ENCODE results near the gene RNF220. TPM values are rescaled to one million over a fixed set of nuclear protein-coding genes. Genes with fewer than 3 reads are reported as not detected.
"Not testable (repeated sequence)": the region's sequence is repeated elsewhere in the genome, so short reads cannot be mapped to it uniquely, and the experiment has no call there.

Gene RNF220
- total RNA-seq, 4 donors from 2014 or later: 116 to 140 (median 123) TPM

DNA sequence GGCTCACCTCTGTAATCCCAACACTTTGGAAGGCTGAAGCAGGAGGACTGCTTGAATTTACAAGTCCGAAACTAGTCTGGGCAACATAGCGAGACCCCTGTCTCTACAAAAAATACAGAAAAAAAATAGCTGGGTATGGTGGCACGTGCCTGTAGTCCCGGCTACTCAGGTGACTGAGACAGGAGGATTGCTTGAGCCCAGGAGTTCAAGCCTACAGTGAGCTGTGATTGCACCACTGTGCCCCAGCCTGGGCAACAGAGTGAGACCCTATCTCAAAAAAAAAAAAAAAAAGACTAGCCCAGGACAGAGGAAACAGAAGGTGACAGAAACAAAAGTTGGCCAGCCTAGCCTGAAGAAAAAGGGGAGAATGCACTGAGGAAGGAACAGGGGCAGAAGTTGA, 290.6 kb downstream of the RNF220 start:
- TF ChIP-seq CTCF (IDR thresholded peaks at IDR 0.05): no peak
- TF ChIP-seq POLR2A (IDR thresholded peaks at IDR 0.05): no peak
- WGBS, 2 donors: 89% methylated on average over 4 of the region's 4 CpGs

DNA sequence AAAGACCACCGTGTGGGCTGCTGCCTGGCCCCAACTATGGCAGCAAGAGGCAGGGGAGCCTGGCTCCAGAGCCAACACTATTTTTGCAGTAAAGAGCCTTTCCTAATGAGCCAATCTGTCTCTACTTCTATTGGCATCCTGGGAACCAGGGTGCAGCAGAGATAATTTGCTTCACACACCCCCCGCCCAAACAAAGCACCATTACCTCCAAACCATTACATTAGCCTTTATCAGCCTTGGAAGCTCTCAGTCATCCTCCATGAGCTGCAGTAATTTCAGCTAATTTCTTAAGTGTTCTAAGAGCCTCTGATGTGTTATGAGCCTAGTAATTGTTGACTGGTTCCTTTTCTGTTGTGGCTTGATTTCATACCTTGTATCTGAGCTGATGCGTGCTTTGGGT, 291.0 kb downstream of the RNF220 start:
- no peak overlapping the region for H3K4me3 ChIP-seq (ENCODE audit: low read depth, poor library complexity, severe bottlenecking)
- intact Hi-C loops (cut with DNase I; ENCODE audit: low total_unique reads): no loop called here
- TF ChIP-seq CTCF (IDR thresholded peaks at IDR 0.05): no peak
- TF ChIP-seq POLR2A (IDR thresholded peaks at IDR 0.05): no peak
- DNase-seq (ENCODE audit: low spot score in 2 of 2): no peak
- 87 to 94% methylated on average over 3 of the region's 3 CpGs for WGBS, 2 donors

More for the DNA sequence above, 290.6 kb downstream of the RNF220 start:
- H3K4me3 ChIP-seq (ENCODE audit: low read depth, poor library complexity, severe bottlenecking): no peak overlapping the region
- no peak for DNase-seq (ENCODE audit: low spot score in 2 of 2)
- intact Hi-C loops (cut with DNase I; ENCODE audit: low total_unique reads): no loop called here

GRCh38 chr1:44696789-44697345, 291.8 kb downstream of the RNF220 start:
- no peak for DNase-seq (ENCODE audit: low spot score in 2 of 2)
- intact Hi-C loops (cut with DNase I; ENCODE audit: low total_unique reads): no loop called here
- WGBS, 2 donors: 64 to 76% methylated on average over 7 of the region's 7 CpGs
- TF ChIP-seq POLR2A (IDR thresholded peaks at IDR 0.05) (no peak), CTCF (IDR thresholded peaks at IDR 0.05) (no peak)
- no peak overlapping the region for H3K4me3 ChIP-seq (ENCODE audit: low read depth, poor library complexity, severe bottlenecking)

DNA sequence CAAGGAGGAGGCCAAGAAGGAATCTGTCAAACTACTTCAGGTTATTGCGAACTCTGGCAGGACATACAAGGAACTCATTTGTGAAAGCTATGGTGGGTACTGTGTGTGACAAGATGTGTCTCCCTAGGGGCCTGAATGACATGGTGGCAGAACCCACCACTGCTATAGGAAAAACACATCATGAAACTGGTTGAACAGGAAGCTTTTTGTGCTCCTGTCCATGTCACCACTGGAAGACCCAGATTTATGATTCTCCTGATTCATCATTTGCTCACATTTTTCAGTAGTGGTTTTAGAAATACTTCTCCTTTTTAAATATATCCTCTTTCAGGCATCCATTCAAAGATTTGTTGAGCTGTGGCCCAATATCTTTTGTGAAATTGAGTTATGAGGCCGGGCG, 293.1 kb downstream of the RNF220 start:
- 92 to 95% methylated on average over 3 of the region's 3 CpGs for WGBS, 2 donors
- H3K4me3 ChIP-seq (ENCODE audit: low read depth, poor library complexity, severe bottlenecking): no peak overlapping the region
- intact Hi-C loops (cut with DNase I; ENCODE audit: low total_unique reads): no loop called here
- DNase-seq (ENCODE audit: low spot score in 2 of 2): no peak
- TF ChIP-seq CTCF (IDR thresholded peaks at IDR 0.05) (no peak), POLR2A (IDR thresholded peaks at IDR 0.05) (no peak)

GRCh38 chr1:44699375-44699774, 294.3 kb downstream of the RNF220 start:
- DNase-seq (ENCODE audit: low spot score in 2 of 2); intact Hi-C loops (cut with DNase I; ENCODE audit: low total_unique reads); H3K4me3 ChIP-seq (ENCODE audit: low read depth, poor library complexity, severe bottlenecking): not testable (repeated sequence)
- WGBS, 2 donors: 85 to 96% methylated on average over 9 of the region's 9 CpGs

- DNase-seq (ENCODE audit: low spot score in 2 of 2): no peak
- intact Hi-C loops (cut with DNase I; ENCODE audit: low total_unique reads): no loop called here
- WGBS, 2 donors: 82 to 94% methylated on average over 1 of the region's 1 CpG
- no peak for TF ChIP-seq POLR2A (IDR thresholded peaks at IDR 0.05)
- TF ChIP-seq CTCF (IDR thresholded peaks at IDR 0.05): no peak
- H3K4me3 ChIP-seq (ENCODE audit: low read depth, poor library complexity, severe bottlenecking): no peak overlapping the region
These were observed 295.5 kb downstream of the RNF220 start for GRCh38 chr1:44700573-44700972.
